ENCODE results near the gene TP53BP1. TPM values are rescaled to one million over a fixed set of nuclear protein-coding genes. Genes with fewer than 3 reads are reported as not detected.

TP53BP1 gene
- total and polyA plus RNA-seq, 2 of the 13 experiments (the other 11 are each of a cell fraction or from before 2014, with no cell fraction given): 17.1 to 17.4 TPM

DNA sequence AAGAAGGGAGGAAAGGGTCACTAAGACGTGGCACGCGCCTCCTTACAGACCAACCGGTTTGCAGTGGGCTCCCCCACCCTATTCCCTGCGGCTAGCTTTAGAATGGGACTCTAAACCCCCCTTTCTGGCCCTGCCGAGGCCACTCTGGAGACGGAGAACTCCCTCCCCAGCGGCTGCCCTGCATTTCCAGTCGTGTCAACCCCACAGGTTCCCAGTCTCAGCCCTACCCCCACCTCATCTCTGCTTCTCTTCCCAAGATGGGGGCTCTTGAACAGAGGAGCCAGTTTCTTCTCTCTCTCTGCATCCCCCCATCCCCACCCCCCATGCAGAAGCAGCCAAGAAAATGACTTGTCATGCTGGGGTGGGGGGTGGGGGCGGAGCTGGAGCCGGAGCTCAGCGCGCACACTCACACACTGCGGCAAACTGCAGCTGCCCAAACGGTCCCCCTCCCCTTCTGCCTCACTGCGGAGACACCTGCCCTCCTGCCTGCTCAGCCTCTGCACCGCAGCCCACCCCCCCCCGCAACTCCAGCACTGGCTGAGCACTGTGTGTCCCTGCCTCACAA lies 25.3 kb upstream of the TP53BP1 start:
- peak overlapping the region; percentile 20 to 57 (median 31); a peak in 4 of 6 replicates for H3K4me3 ChIP-seq (replicated peaks in 1 of 3; ENCODE audit: insufficient read depth in 1 of 3, low read depth in 2 of 3, low read length in 3 of 3)
- H3K79me2 ChIP-seq (ENCODE audit: insufficient read depth, low read length): no peaks in the 10 kb centered on the region
- POLR2A ChIA-PET: interaction anchor here (0.6 kb wide), 1 partner anchor 10 kb away, joined by 3 read pairs; no protein-coding TSS in a partner anchor
- peaks cover 19% of the 10 kb centered on the region for H3K4me1 ChIP-seq (ENCODE audit: insufficient read depth, low read length)
- CTCF ChIA-PET (ENCODE audit: low intra/inter-chr PET ratio, low total read pairs): no interaction called here
- no peak overlapping the region for H3K9ac ChIP-seq (ENCODE audit: insufficient read depth, low read depth, low read length)
- peak overlapping the region; percentile 64 for H3K4me2 ChIP-seq (ENCODE audit: low read depth, low read length)
- BruUV-seq (replicated peaks): no TSS peak
- no peaks in the 10 kb centered on the region for H3K9me3 ChIP-seq (ENCODE audit: low read length)
- WGBS (ENCODE audit: low lambda C conversion rate): 0% methylated on average over 11 of the region's 18 CpGs
- in situ Hi-C loops (cut with HindIII; ENCODE audit: extremely low pct_ligation_motif_present, low pct_unique_long_range_greater_than_20kb) (loop anchor here (10.0 kb wide), 1 partner anchor 257 kb away; the partner anchor contains the start of gene ELL3), intact Hi-C loops (cut with micrococcal nuclease; ENCODE audit: unreplicated experiment) (no loop called here)
- DNase-seq (ENCODE audit: low spot score) (no peak), ATAC-seq (peak; percentile 52), FAIRE-seq (no peak)
- TF ChIP-seq NONO (IDR thresholded peaks at IDR 0.05) (no peak), NONO (CRISPR knock-in tag; conservative IDR thresholded peaks at IDR 0.05) (no peak), POLR2A (IDR thresholded peaks at IDR 0.05; ENCODE audit: insufficient read depth in 1 of 2, low read depth in 2 of 2, low read length in 2 of 2) (no peak), RBAK (CRISPR knock-in tag; IDR thresholded peaks at IDR 0.05) (no peak), HMGA1 (CRISPR knock-in tag; conservative IDR thresholded peaks at IDR 0.05) (no peak), ZNF343 (CRISPR knock-in tag; IDR thresholded peaks at IDR 0.05) (no peak)
- TF ChIP-seq, protein P1, sequence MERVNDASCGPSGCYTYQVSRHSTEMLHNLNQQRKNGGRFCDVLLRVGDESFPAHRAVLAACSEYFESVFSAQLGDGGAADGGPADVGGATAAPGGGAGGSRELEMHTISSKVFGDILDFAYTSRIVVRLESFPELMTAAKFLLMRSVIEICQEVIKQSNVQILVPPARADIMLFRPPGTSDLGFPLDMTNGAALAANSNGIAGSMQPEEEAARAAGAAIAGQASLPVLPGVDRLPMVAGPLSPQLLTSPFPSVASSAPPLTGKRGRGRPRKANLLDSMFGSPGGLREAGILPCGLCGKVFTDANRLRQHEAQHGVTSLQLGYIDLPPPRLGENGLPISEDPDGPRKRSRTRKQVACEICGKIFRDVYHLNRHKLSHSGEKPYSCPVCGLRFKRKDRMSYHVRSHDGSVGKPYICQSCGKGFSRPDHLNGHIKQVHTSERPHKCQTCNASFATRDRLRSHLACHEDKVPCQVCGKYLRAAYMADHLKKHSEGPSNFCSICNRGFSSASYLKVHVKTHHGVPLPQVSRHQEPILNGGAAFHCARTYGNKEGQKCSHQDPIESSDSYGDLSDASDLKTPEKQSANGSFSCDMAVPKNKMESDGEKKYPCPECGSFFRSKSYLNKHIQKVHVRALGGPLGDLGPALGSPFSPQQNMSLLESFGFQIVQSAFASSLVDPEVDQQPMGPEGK (CRISPR knock-in tag; IDR thresholded peaks at IDR 0.05): 0 out of 2 replicates have a peak, but pooled peaks have one; percentile 22
- no peaks in the 10 kb centered on the region for H3K36me3 ChIP-seq (replicated peaks in 1 of 2; ENCODE audit: control insufficient read depth in 1 of 2, insufficient read depth in 2 of 2, low read length in 2 of 2)
- peaks cover 10 to 66% of the 10 kb centered on the region in 2 experiments for H3K27me3 ChIP-seq (ENCODE audit: control insufficient read depth in 1 of 2, insufficient read depth in 2 of 2, low read length in 2 of 2)
- H3K27ac ChIP-seq (ENCODE audit: extremely low read length, insufficient read depth, low read length): no peak overlapping the region
- no peaks in the 10 kb centered on the region for H4K20me1 ChIP-seq (ENCODE audit: insufficient read depth, low read length)
- no peak overlapping the region for H2AFZ ChIP-seq (ENCODE audit: low read length)

Data from HepG2 (cell line).